HepG2 (cell line): Measurements from ENCODE around the gene PPP1R15B. TPM values are rescaled to one million over a fixed set of nuclear protein-coding genes. Genes with fewer than 3 reads are reported as not detected.

Source experiments
- ATAC-seq: fragments of 200-7000 bp; cut with Tn5 transposase; 3 replicates; pipeline ENCODE4 v1.9.1; 2020; ENCODE audit warnings: mild to moderate bottlenecking, moderate library complexity
- BruUV-seq: library from RNA; stranded (reverse); fragments of 400-500 nt; replicated peaks from 2 replicates; lab custom pipeline; 2021; lab: Mats Ljungman, UMichigan
- CTCF ChIA-PET: fragments of 300-600 bp; formaldehyde crosslinking; extraction: SDS; loops from one replicate; lab custom pipeline; 2021; ENCODE audit warnings: low total read pairs, inconsistent platforms, low intra/inter-chr PET ratio; lab: Yijun Ruan, JAX
- POLR2A ChIA-PET: fragments of 350-600 bp; sonication (Branson Sonifier 250); formaldehyde crosslinking; loops from one replicate; lab custom pipeline; 2020; ENCODE audit warnings: antibody characterized with exemption, inconsistent platforms; lab: Yijun Ruan, JAX
- DNase-seq: peaks from one replicate; pipeline ENCODE4 v3.0.0-alpha.2; 2015; ENCODE audit warnings: low spot score
- FAIRE-seq: peaks from 3 replicates; lab custom pipeline; 2011; peaks lifted over from hg19 to GRCh38; lab: Jason Lieb, UNC
- H2AFZ ChIP-seq: one replicate; pipeline ENCODE4 v1.6.1; 2011; ENCODE audit warnings: low read length, inconsistent platforms
- H3K27ac ChIP-seq: fragments of 300-600 bp; 3 replicates; pipeline ENCODE4 v1.8.0; 2011; ENCODE audit warnings: mixed run types, mild to moderate bottlenecking, mixed read lengths, low read length, inconsistent platforms; ENCODE audit not compliant: insufficient read depth; ENCODE audit errors: extremely low read length
- H3K27me3 ChIP-seq, 2 experiments: fragments of 200-600 bp in 1 of 2; 2 replicates in 1 of 2; 3 replicates in 1 of 2; pipeline versions ENCODE4 v1.6.0 to v1.8.0; 2011; ENCODE audit warnings: low read length in 2 of 2, mild to moderate bottlenecking in 2 of 2, moderate library complexity in 2 of 2, inconsistent platforms in 1 of 2; ENCODE audit not compliant: insufficient read depth in 2 of 2, control insufficient read depth in 1 of 2
- H3K36me3 ChIP-seq, 2 experiments: fragments of 200-600 bp in 1 of 2; replicated peaks in 1 of 2; 2 replicates in 1 of 2; 3 replicates in 1 of 2; pipeline versions ENCODE4 v1.5.1 to v1.8.0; 2011; ENCODE audit warnings: low read length in 2 of 2, inconsistent platforms in 1 of 2; ENCODE audit not compliant: insufficient read depth in 2 of 2, control insufficient read depth in 1 of 2
- H3K4me1 ChIP-seq: 2 replicates; pipeline ENCODE4 v1.5.1; 2012; ENCODE audit warnings: low read length, inconsistent platforms; ENCODE audit not compliant: insufficient read depth
- H3K4me2 ChIP-seq: 2 replicates; pipeline ENCODE4 v1.6.0; 2011; ENCODE audit warnings: low read depth, low read length, inconsistent platforms
- H3K4me3 ChIP-seq, 3 experiments: fragments of 200-600 bp in 1 of 3; sonication (generic), shearing (Covaris generic) in 1 of 3; replicated peaks in 1 of 3; 2 replicates each; pipeline ENCODE4 v1.5.1; 2011 to 2016; ENCODE audit warnings: low read length in 3 of 3, inconsistent platforms in 2 of 3, low read depth in 2 of 3, mild to moderate bottlenecking in 2 of 3, control low read depth in 1 of 3, mixed read lengths in 1 of 3; ENCODE audit not compliant: insufficient read depth in 1 of 3
- H3K79me2 ChIP-seq: one replicate; pipeline ENCODE4 v1.6.1; 2011; ENCODE audit warnings: low read length, inconsistent platforms; ENCODE audit not compliant: insufficient read depth
- H3K9ac ChIP-seq: 2 replicates; pipeline ENCODE4 v1.6.0; 2011; ENCODE audit warnings: mild to moderate bottlenecking, low read depth, low read length, inconsistent platforms; ENCODE audit not compliant: insufficient read depth
- H3K9me3 ChIP-seq: 2 replicates; pipeline ENCODE4 v1.5.1; 2012; ENCODE audit warnings: mild to moderate bottlenecking, low read length
- H4K20me1 ChIP-seq: 2 replicates; pipeline ENCODE4 v1.6.0; 2011; ENCODE audit warnings: inconsistent platforms, mild to moderate bottlenecking, low read length, moderate library complexity; ENCODE audit not compliant: insufficient read depth
- ELF3 ChIP-seq: IDR thresholded peaks from 2 replicates; pipeline ENCODE4 v1.6.1; 2016; ENCODE audit warnings: missing genetic modification reagents, missing compliant biosample characterization
- FIP1L1 ChIP-seq: fragments of 200-400 bp; formaldehyde crosslinking; IDR thresholded peaks from 2 replicates; pipeline ENCODE4 v1.6.1; 2018; ENCODE audit warnings: low read depth, mild to moderate bottlenecking, low read length, moderate library complexity, borderline replicate concordance; ENCODE audit not compliant: insufficient read depth
- GTF3A ChIP-seq: sonication (generic); formaldehyde crosslinking; conservative IDR thresholded peaks from 2 replicates; pipeline ENCODE4 v1.4.0; 2020; ENCODE audit warnings: mild to moderate bottlenecking, missing genetic modification reagents
- JUND ChIP-seq: sonication (generic); formaldehyde crosslinking; IDR thresholded peaks from 2 replicates; pipeline ENCODE4 v1.8.0; 2022; ENCODE audit warnings: mild to moderate bottlenecking, missing genetic modification reagents
- PTBP1 ChIP-seq: fragments of 200-400 bp; formaldehyde crosslinking; IDR thresholded peaks from 2 replicates; pipeline ENCODE4 v1.6.1; 2018; ENCODE audit warnings: low read length, low read depth; ENCODE audit not compliant: poor library complexity, severe bottlenecking
- RAD21 ChIP-seq: fragments of 450-650 bp; formaldehyde crosslinking; IDR thresholded peaks from 2 replicates; pipeline ENCODE4 v1.5.0; 2020; ENCODE audit warnings: mild to moderate bottlenecking
- U2AF1 ChIP-seq: fragments of 200-400 bp; formaldehyde crosslinking; optimal IDR thresholded peaks from 2 replicates; pipeline ENCODE3; 2017; ENCODE audit warnings: mild to moderate bottlenecking, low read depth, low read length
- ZFP36L1 ChIP-seq: sonication (generic); formaldehyde crosslinking; IDR thresholded peaks from 2 replicates; pipeline ENCODE4 v1.8.0; 2022; ENCODE audit warnings: mild to moderate bottlenecking, missing genetic modification reagents, moderate library complexity
- ZSCAN29 ChIP-seq: sonication (generic); formaldehyde crosslinking; conservative IDR thresholded peaks from 2 replicates; pipeline ENCODE4 v1.4.0; 2020; ENCODE audit warnings: mild to moderate bottlenecking, missing genetic modification reagents
- WGBS: methylation state at CpG from one replicate; pipeline ENCODE4 v1.1.6; 2017; ENCODE audit warnings: low lambda C conversion rate; 5-methylcytosine and 5-hydroxymethylcytosine counted together
- in situ Hi-C: cut with HindIII; loops from 2 replicates; pipeline ENCODE4 v1.10.0; 2017; ENCODE audit warnings: low pct_unique_long_range_greater_than_20kb; ENCODE audit not compliant: extremely low pct_ligation_motif_present
- intact Hi-C: fragments of 100-400 bp; cut with micrococcal nuclease; formaldehyde crosslinking; loops from one replicate; pipeline ENCODE4 v1.10.0; 2022; ENCODE audit not compliant: unreplicated experiment
- polyA plus RNA-seq, 8 experiments: library from polyadenylated mRNA; depleted of rRNA in 3 of 8; stranded (reverse) in 7 of 8; unstranded in 1 of 8; fragments of >200 nt; fragmentation: Illumina TruSeq in 4 of 8; extraction: Trizol in 4 of 8; gene quantifications; 2 replicates each; pipeline versions ENCODE4 v1.2.1 to v1.2.3, GENCODE V29; 2011 to 2016; ENCODE audit warnings: low read depth in 4 of 8, missing spikeins in 1 of 8, mixed read lengths in 1 of 8; ENCODE audit not compliant: insufficient read depth in 1 of 8
- total RNA-seq, 5 experiments: library from RNA; depleted of rRNA; stranded (reverse); fragments of >200 nt; fragmentation: Illumina TruSeq; extraction: Trizol; gene quantifications; 2 replicates each; pipeline ENCODE4 v1.2.3, GENCODE V29; 2016; ENCODE audit warnings: low read depth in 1 of 5
- TF ChIP-seq, protein P1 (sequence below): sonication (generic); formaldehyde crosslinking; IDR thresholded peaks from 2 replicates; pipeline ENCODE4 v1.4.0; 2020; ENCODE audit warnings: mild to moderate bottlenecking, missing genetic modification reagents
- TF ChIP-seq, protein P2 (sequence below): sonication (generic); formaldehyde crosslinking; IDR thresholded peaks from 2 replicates; pipeline ENCODE4 v1.4.0; 2020; ENCODE audit warnings: missing genetic modification reagents
- TF ChIP-seq, protein P3 (sequence below): sonication (generic); formaldehyde crosslinking; IDR thresholded peaks from 2 replicates; pipeline ENCODE4 v1.5.1; 2020; ENCODE audit warnings: mild to moderate bottlenecking, missing genetic modification reagents, moderate library complexity
- TF ChIP-seq, protein P4 (sequence below): sonication (generic); formaldehyde crosslinking; conservative IDR thresholded peaks from 2 replicates; pipeline ENCODE4 v1.4.0; 2020; ENCODE audit warnings: mild to moderate bottlenecking, missing genetic modification reagents, moderate library complexity

Gene PPP1R15B
- total and polyA plus RNA-seq, 2 of the 13 experiments (the other 11 are each of a cell fraction or from before 2014, with no cell fraction given), result 13.4 to 23.8 TPM

- TF ChIP-seq, protein P1, sequence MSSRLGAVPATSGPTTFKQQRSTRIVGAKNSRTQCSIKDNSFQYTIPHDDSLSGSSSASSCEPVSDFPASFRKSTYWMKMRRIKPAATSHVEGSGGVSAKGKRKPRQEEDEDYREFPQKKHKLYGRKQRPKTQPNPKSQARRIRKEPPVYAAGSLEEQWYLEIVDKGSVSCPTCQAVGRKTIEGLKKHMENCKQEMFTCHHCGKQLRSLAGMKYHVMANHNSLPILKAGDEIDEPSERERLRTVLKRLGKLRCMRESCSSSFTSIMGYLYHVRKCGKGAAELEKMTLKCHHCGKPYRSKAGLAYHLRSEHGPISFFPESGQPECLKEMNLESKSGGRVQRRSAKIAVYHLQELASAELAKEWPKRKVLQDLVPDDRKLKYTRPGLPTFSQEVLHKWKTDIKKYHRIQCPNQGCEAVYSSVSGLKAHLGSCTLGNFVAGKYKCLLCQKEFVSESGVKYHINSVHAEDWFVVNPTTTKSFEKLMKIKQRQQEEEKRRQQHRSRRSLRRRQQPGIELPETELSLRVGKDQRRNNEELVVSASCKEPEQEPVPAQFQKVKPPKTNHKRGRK, result no peak
- no peak for TF ChIP-seq RAD21 (CRISPR knock-in tag)
- no peak for TF ChIP-seq GTF3A (CRISPR knock-in tag)
- TF ChIP-seq, all 625 proteins: peak for 0
Measured at GRCh38 chr1:204373911-204374310, 37.7 kb downstream of the PPP1R15B start (continued).

DNA sequence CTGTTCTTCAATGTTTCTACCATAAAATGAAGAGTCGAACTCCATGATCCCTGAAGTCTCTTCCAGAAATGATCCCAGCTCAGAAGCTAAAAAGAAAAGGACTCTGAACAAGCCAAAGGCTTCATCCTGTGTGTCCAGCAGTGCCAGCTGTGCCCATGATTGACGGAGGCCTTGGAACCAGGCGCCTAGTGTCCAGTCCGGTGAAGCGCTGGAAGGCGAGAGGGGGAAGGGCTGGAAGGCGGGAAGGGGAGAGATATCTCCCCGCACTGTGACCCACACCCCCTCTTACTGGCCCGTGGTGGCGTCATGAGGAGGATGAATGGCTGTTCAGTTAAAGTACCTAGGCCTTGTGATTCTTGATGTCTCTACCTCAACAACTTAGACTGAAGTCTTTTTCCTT, 41.4 kb downstream of the PPP1R15B start:
- intact Hi-C loops (loop anchor here (10.0 kb wide), 1 partner anchor 215 kb away; the partner anchor contains the start of gene ETNK2), in situ Hi-C loops (loop anchor here (10.0 to 25.0 kb wide), 2 partner anchors 295 to 508 kb away; partner anchors contain the start of genes SNRPE and SOX13)
- H3K36me3 ChIP-seq, result peaks cover 15 to 59% of the 10 kb centered on the region in 2 experiments; a peak in 4 of 5 replicates
- WGBS, result 96% methylated on average over 10 of the region's 10 CpGs
- ChIA-PET POLR2A (interaction anchor here (0.7 to 1.6 kb wide), 2 partner anchors 8 to 116 kb away, joined by 3 to 7 read pairs; no protein-coding TSS in a partner anchor), CTCF (no interaction called here)
- no peak for ATAC-seq
- H3K9me3 ChIP-seq, result no peaks in the 10 kb centered on the region
- no TSS peak for BruUV-seq
- no peak overlapping the region for H3K4me2 ChIP-seq
- DNase-seq, result no peak
- H3K9ac ChIP-seq, result no peak overlapping the region
- no peaks in the 10 kb centered on the region for H3K27me3 ChIP-seq
- H4K20me1 ChIP-seq, result no peaks in the 10 kb centered on the region
- no peak for FAIRE-seq
- no peak overlapping the region for H3K4me3 ChIP-seq
- H3K27ac ChIP-seq, result no peak overlapping the region
- H3K4me1 ChIP-seq, result peaks cover 6% of the 10 kb centered on the region
- H3K79me2 ChIP-seq, result peaks cover 5% of the 10 kb centered on the region
- H2AFZ ChIP-seq, result no peak overlapping the region
- TF ChIP-seq PTBP1 (no peak), ELF3 (CRISPR knock-in tag) (no peak), ZFP36L1 (CRISPR knock-in tag) (no peak), U2AF1 (no peak), FIP1L1 (no peak), JUND (no peak), ZSCAN29 (CRISPR knock-in tag) (no peak)
- TF ChIP-seq, protein P2, sequence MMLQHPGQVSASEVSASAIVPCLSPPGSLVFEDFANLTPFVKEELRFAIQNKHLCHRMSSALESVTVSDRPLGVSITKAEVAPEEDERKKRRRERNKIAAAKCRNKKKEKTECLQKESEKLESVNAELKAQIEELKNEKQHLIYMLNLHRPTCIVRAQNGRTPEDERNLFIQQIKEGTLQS (CRISPR knock-in tag), result no peak
- TF ChIP-seq, protein P3, sequence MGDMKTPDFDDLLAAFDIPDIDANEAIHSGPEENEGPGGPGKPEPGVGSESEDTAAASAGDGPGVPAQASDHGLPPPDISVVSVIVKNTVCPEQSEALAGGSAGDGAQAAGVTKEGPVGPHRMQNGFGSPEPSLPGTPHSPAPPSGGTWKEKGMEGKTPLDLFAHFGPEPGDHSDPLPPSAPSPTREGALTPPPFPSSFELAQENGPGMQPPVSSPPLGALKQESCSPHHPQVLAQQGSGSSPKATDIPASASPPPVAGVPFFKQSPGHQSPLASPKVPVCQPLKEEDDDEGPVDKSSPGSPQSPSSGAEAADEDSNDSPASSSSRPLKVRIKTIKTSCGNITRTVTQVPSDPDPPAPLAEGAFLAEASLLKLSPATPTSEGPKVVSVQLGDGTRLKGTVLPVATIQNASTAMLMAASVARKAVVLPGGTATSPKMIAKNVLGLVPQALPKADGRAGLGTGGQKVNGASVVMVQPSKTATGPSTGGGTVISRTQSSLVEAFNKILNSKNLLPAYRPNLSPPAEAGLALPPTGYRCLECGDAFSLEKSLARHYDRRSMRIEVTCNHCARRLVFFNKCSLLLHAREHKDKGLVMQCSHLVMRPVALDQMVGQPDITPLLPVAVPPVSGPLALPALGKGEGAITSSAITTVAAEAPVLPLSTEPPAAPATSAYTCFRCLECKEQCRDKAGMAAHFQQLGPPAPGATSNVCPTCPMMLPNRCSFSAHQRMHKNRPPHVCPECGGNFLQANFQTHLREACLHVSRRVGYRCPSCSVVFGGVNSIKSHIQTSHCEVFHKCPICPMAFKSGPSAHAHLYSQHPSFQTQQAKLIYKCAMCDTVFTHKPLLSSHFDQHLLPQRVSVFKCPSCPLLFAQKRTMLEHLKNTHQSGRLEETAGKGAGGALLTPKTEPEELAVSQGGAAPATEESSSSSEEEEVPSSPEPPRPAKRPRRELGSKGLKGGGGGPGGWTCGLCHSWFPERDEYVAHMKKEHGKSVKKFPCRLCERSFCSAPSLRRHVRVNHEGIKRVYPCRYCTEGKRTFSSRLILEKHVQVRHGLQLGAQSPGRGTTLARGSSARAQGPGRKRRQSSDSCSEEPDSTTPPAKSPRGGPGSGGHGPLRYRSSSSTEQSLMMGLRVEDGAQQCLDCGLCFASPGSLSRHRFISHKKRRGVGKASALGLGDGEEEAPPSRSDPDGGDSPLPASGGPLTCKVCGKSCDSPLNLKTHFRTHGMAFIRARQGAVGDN (CRISPR knock-in tag), result no peak
- TF ChIP-seq, protein P4, sequence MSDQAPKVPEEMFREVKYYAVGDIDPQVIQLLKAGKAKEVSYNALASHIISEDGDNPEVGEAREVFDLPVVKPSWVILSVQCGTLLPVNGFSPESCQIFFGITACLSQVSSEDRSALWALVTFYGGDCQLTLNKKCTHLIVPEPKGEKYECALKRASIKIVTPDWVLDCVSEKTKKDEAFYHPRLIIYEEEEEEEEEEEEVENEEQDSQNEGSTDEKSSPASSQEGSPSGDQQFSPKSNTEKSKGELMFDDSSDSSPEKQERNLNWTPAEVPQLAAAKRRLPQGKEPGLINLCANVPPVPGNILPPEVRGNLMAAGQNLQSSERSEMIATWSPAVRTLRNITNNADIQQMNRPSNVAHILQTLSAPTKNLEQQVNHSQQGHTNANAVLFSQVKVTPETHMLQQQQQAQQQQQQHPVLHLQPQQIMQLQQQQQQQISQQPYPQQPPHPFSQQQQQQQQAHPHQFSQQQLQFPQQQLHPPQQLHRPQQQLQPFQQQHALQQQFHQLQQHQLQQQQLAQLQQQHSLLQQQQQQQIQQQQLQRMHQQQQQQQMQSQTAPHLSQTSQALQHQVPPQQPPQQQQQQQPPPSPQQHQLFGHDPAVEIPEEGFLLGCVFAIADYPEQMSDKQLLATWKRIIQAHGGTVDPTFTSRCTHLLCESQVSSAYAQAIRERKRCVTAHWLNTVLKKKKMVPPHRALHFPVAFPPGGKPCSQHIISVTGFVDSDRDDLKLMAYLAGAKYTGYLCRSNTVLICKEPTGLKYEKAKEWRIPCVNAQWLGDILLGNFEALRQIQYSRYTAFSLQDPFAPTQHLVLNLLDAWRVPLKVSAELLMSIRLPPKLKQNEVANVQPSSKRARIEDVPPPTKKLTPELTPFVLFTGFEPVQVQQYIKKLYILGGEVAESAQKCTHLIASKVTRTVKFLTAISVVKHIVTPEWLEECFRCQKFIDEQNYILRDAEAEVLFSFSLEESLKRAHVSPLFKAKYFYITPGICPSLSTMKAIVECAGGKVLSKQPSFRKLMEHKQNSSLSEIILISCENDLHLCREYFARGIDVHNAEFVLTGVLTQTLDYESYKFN, result no peak
